ENCODE data around the gene TSKU. TPM values are rescaled to one million over a fixed set of nuclear protein-coding genes. Genes with fewer than 3 reads are reported as not detected.
"Not testable (repeated sequence)": the region's sequence is repeated elsewhere in the genome, so short reads cannot be mapped to it uniquely, and the experiment has no call there.

The TSKU gene
- total RNA-seq, 4 donors from 2014 or later: 140 to 385 (median 202) TPM

- Histone ChIP-seq H3K27ac (no peak overlapping the region), H3K36me3 (no peaks in the 10 kb centered on the region), H3K27me3 (no peaks in the 10 kb centered on the region), H3K4me1 (peaks cover 0 to 8% (median 0%) of the 10 kb centered on the region in 4 donors), H3K4me3 (no peak overlapping the region), H3K9me3 (peaks cover 0 to 20% (median 0%) of the 10 kb centered on the region in 4 donors)
- WGBS, 2 donors: 81 to 92% methylated on average over 1 of the region's 1 CpG
- no peak for TF ChIP-seq POLR2A (IDR thresholded peaks at IDR 0.05)
- no peak for TF ChIP-seq EP300 (IDR thresholded peaks at IDR 0.05)
- TF ChIP-seq CTCF (IDR thresholded peaks at IDR 0.05): no peak
- DNase-seq (ENCODE audit: low spot score in 2 of 2): no peak
Measured at GRCh38 chr11:76820184-76820566, 37.0 kb downstream of the TSKU start.

GRCh38 chr11:76821396-76821795, 38.2 kb downstream of the TSKU start:
- 96 to 99% methylated on average over 7 to 13 of the region's 29 CpGs for WGBS, 2 donors
- not testable (repeated sequence) for DNase-seq (ENCODE audit: low spot score in 2 of 2)

GRCh38 chr11:76822406-76822805, 39.2 kb downstream of the TSKU start:
- H3K9me3 ChIP-seq: no peaks in the 10 kb centered on the region
- peaks cover 0 to 8% (median 0%) of the 10 kb centered on the region in 4 donors for H3K4me1 ChIP-seq
- H3K36me3 ChIP-seq: no peaks in the 10 kb centered on the region
- DNase-seq (ENCODE audit: low spot score in 2 of 2): no peak
- no peaks in the 10 kb centered on the region for H3K27me3 ChIP-seq
- H3K4me3 ChIP-seq: no peak overlapping the region
- 79 to 84% methylated on average over 1 of the region's 1 CpG for WGBS, 2 donors
- H3K27ac ChIP-seq: no peak overlapping the region
- TF ChIP-seq EP300 (IDR thresholded peaks at IDR 0.05) (no peak), CTCF (IDR thresholded peaks at IDR 0.05) (no peak), POLR2A (IDR thresholded peaks at IDR 0.05) (no peak)

More at GRCh38 chr11:76821396-76821795, 38.2 kb downstream of the TSKU start:
- not testable (repeated sequence) for H3K27ac ChIP-seq, H3K9me3 ChIP-seq, H3K4me3 ChIP-seq, H3K36me3 ChIP-seq, H3K4me1 ChIP-seq, H3K27me3 ChIP-seq

GRCh38 chr11:76823481-76824028, 40.4 kb downstream of the TSKU start:
- H3K27ac ChIP-seq: peak overlapping the region in 1 of 4 donors; percentile 64
- TF ChIP-seq POLR2A (IDR thresholded peaks at IDR 0.05) (no peak), EP300 (IDR thresholded peaks at IDR 0.05) (peak in 1 of 2 donors; percentile 54)

GRCh38 chr11:76824083-76824939, 41.2 kb downstream of the TSKU start:
- DNase-seq (ENCODE audit: low spot score in 2 of 2): no peak
- peaks cover 0 to 8% (median 0%) of the 10 kb centered on the region in 4 donors for H3K4me1 ChIP-seq
- H3K4me3 ChIP-seq: no peak overlapping the region
- no peaks in the 10 kb centered on the region for H3K27me3 ChIP-seq
- H3K27ac ChIP-seq: peak overlapping the region in 2 of 4 donors; percentile 46 to 64
- peak in 1 of 2 donors; percentile 22 for TF ChIP-seq EP300 (IDR thresholded peaks at IDR 0.05)
- TF ChIP-seq CTCF (IDR thresholded peaks at IDR 0.05): no peak
- TF ChIP-seq POLR2A (IDR thresholded peaks at IDR 0.05): no peak
- H3K9me3 ChIP-seq: no peaks in the 10 kb centered on the region
- 65 to 66% methylated on average over 9 of the region's 9 CpGs for WGBS, 2 donors
- H3K36me3 ChIP-seq: no peaks in the 10 kb centered on the region

More at GRCh38 chr11:76823481-76824028, 40.4 kb downstream of the TSKU start:
- 36 to 48% methylated on average over 9 of the region's 9 CpGs for WGBS, 2 donors
- H3K9me3 ChIP-seq: no peaks in the 10 kb centered on the region
- H3K4me3 ChIP-seq: no peak overlapping the region
- DNase-seq (ENCODE audit: low spot score in 2 of 2): no peak
- H3K4me1 ChIP-seq: peaks cover 0 to 8% (median 0%) of the 10 kb centered on the region in 4 donors
- no peaks in the 10 kb centered on the region for H3K27me3 ChIP-seq
- H3K36me3 ChIP-seq: no peaks in the 10 kb centered on the region
